CD8-positive, alpha-beta memory T cell (primary cell): ENCODE data around the gene TCF25. TPM values are rescaled to one million over a fixed set of nuclear protein-coding genes. Genes with fewer than 3 reads are reported as not detected.
"Not testable (repeated sequence)": the region's sequence is repeated elsewhere in the genome, so short reads cannot be mapped to it uniquely, and the experiment has no call there.

Experiments
- CTCF ChIA-PET: fragments of 350-600 bp; sonication (Branson Sonifier 250); formaldehyde crosslinking; loops from one replicate; lab custom pipeline; 2021; ENCODE audit warnings: antibody characterized with exemption; lab: Charles Lee
- POLR2A ChIA-PET: fragments of 350-600 bp; sonication (Branson Sonifier 250); formaldehyde crosslinking; loops from one replicate; lab custom pipeline; 2021; ENCODE audit warnings: antibody characterized with exemption; lab: Charles Lee
- DNase-seq, 5 donors: peaks; one replicate each; pipeline versions ENCODE4 v3.0.0 to v3.0.0-alpha.2; 2020 to 2022; ENCODE audit warnings: mixed read lengths in 1 of 5
- H3K27ac ChIP-seq: one replicate; pipeline ENCODE4 v1.7.0; 2013; ENCODE audit warnings: low read depth, mild to moderate bottlenecking, low read length, moderate library complexity
- H3K27me3 ChIP-seq: 2 replicates; pipeline ENCODE4 v1.7.0; 2013; ENCODE audit warnings: low read length, mild to moderate bottlenecking; ENCODE audit not compliant: insufficient read depth, poor library complexity, severe bottlenecking
- H3K36me3 ChIP-seq: 2 replicates; pipeline ENCODE4 v1.7.0; 2013; ENCODE audit warnings: mild to moderate bottlenecking, low read length, moderate library complexity; ENCODE audit not compliant: insufficient read depth
- H3K4me1 ChIP-seq: 2 replicates; pipeline ENCODE4 v1.7.0; 2013; ENCODE audit warnings: mild to moderate bottlenecking, low read length, moderate library complexity; ENCODE audit not compliant: insufficient read depth
- H3K4me3 ChIP-seq: 2 replicates; pipeline ENCODE4 v1.7.0; 2013; ENCODE audit warnings: mild to moderate bottlenecking, low read length
- H3K9me3 ChIP-seq: 2 replicates; pipeline ENCODE4 v1.7.0; 2013; ENCODE audit warnings: mild to moderate bottlenecking, low read length
- H3K27ac Mint-ChIP-seq, 8 donors: one replicate each; pipeline ENCODE4 v1.8.0; 2020 to 2021; ENCODE audit warnings: mixed read lengths in 8 of 8, mild to moderate bottlenecking in 6 of 8, inconsistent platforms in 3 of 8, moderate library complexity in 3 of 8
- H3K27me3 Mint-ChIP-seq, 2 donors: one replicate each; pipeline ENCODE4 v1.8.0; 2020 to 2021; ENCODE audit warnings: mixed read lengths in 2 of 2, mild to moderate bottlenecking in 1 of 2, moderate library complexity in 1 of 2
- H3K36me3 Mint-ChIP-seq, 3 donors: one replicate each; pipeline ENCODE4 v1.8.0; 2020 to 2021; ENCODE audit warnings: mixed read lengths in 3 of 3, inconsistent platforms in 1 of 3, mild to moderate bottlenecking in 1 of 3
- H3K4me1 Mint-ChIP-seq, 3 donors: one replicate each; pipeline ENCODE4 v1.8.0; 2020 to 2021; ENCODE audit warnings: mixed read lengths in 3 of 3, inconsistent platforms in 1 of 3, mild to moderate bottlenecking in 1 of 3
- H3K4me3 Mint-ChIP-seq, 7 donors: one replicate each; pipeline ENCODE4 v1.8.0; 2020 to 2021; ENCODE audit warnings: mixed read lengths in 7 of 7, mild to moderate bottlenecking in 6 of 7, moderate library complexity in 4 of 7, inconsistent platforms in 2 of 7
- H3K9me3 Mint-ChIP-seq, 5 donors: one replicate each; pipeline ENCODE4 v1.8.0; 2020 to 2022; ENCODE audit warnings: mixed read lengths in 5 of 5, mild to moderate bottlenecking in 3 of 5, moderate library complexity in 2 of 5, inconsistent platforms in 1 of 5
- polyA plus RNA-seq: library from polyadenylated mRNA; unstranded; fragments of 300-500 nt; fragmentation: Illumina TruSeq; gene quantifications from one replicate; pipeline ENCODE4 v1.2.3, GENCODE V29; 2021
- total RNA-seq, 2 experiments: library from RNA; stranded (reverse); gene quantifications; one replicate each; pipeline ENCODE4 v1.2.3, GENCODE V29; 2021

TCF25 gene
- total and polyA plus RNA-seq, 3 experiments from 2014 or later, result 121 to 155 (median 154) TPM

DNA sequence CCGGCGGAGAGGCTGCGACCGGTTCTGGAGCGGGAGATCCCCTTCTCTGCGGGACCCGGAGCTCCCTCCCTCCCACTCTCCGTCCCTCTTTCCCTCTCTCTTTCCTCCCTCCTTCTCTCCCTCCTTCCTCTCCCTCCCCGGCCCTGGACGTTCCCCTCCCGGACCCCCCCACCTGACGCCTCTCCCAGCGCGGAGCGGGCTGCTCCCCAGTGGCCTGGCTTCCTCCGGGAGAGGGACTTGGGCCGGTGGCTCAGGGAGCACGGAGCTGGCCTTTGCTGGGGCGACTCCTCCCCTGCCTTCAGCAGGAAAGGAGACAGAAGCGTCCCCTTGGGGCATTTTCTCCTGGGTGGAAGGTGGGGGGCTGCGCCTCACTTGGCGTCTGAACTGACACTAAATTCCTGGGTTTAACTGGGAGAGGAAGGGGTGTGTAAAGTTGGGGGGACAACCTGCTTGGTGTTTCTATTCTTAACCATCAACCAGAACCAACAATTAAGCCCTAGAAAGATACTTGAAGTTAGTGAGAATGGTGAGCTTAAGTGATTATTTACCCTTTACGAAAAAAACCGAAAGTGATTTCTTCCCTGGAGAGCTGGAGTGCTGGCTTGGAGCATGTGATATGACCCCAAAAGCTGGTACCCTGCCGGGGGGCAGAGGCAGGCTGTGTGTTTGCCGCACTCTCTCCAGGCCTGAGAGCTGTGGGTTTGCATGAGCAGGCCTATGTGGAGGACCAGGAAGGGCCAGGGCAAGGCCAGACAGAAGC lies 44.3 kb upstream of the TCF25 start:
- ChIA-PET POLR2A (interaction anchor here (0.5 kb wide), 1 partner anchor 20 kb away, joined by 3 read pairs; no protein-coding TSS in a partner anchor), CTCF (interaction anchor here (0.9 to 1.0 kb wide), 2 partner anchors 9 to 106 kb away, joined by 3 read pairs; no protein-coding TSS in a partner anchor)
- DNase-seq, result peak in 1 of 5 donors; percentile 48
- H3K9me3 Mint-ChIP-seq, result no peaks in the 10 kb centered on the region
- Histone ChIP-seq H3K9me3 (no peaks in the 10 kb centered on the region), H3K27ac (no peak overlapping the region), H3K27me3 (peaks cover 14% of the 10 kb centered on the region), H3K36me3 (no peaks in the 10 kb centered on the region), H3K4me3 (no peak overlapping the region), H3K4me1 (no peaks in the 10 kb centered on the region)
- H3K36me3 Mint-ChIP-seq, result peaks cover 0 to 5% (median 0%) of the 10 kb centered on the region in 3 donors
- peaks cover 2 to 12% (median 9%) of the 10 kb centered on the region in 3 donors for H3K4me1 Mint-ChIP-seq
- H3K27me3 Mint-ChIP-seq, result peaks cover 10 to 32% of the 10 kb centered on the region in 2 donors
- peak overlapping the region in 1 of 8 donors; percentile 39 for H3K27ac Mint-ChIP-seq
- peak overlapping the region in 6 of 7 donors; percentile 16 to 66 (median 51) for H3K4me3 Mint-ChIP-seq

DNA sequence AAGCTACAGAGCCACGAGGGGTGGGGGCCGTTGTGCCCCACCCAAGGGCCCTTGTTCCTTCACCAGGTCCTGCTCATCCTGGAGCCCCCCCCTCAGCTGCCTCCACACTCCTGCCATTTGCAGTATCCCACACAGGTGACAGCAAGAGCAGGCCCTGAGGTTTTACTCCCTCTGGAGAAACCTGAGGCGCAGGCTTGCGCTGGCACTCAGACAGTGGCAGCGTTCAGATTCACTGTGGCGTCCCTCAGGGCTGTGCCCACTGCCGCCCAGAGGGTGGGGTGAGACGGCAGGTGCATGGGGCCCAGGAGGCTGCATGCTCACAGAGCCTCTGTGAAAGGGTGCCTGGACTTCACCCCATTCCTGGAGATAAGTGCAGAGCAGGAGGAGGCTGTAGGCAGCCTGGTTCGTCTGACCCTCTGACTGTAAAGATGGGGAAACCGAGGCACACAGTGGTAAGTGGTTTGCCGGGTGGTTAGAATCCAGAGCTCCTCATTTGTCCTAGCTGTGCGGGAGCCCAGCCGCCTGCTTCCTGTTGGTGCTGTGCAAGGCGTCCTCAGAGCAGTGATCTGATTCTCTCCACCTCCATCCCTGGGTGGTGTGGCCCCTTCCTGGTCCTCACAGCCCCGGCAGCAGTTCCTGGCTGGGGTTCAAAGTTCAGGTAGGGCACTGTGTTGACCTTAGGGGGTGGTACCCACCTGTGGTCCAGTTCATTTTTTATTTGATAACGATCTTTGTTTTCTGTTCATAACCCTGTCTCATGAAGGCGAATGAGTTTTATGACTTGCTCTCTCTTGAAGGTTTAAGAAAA lies 43.6 kb upstream of the TCF25 start:
- DNase-seq, result peak in 1 of 5 donors; percentile 13
- Mint-ChIP-seq H3K27me3 (peaks cover 10 to 33% of the 10 kb centered on the region in 2 donors), H3K4me1 (peaks cover 2 to 12% (median 9%) of the 10 kb centered on the region in 3 donors), H3K9me3 (no peaks in the 10 kb centered on the region), H3K36me3 (peaks cover 0 to 5% (median 0%) of the 10 kb centered on the region in 3 donors), H3K4me3 (peak overlapping the region in 2 of 7 donors; percentile 29 to 33), H3K27ac (peak overlapping the region in 1 of 8 donors; percentile 84)
- H3K4me3 ChIP-seq, result no peak overlapping the region
- ChIA-PET CTCF (interaction anchor here (0.9 to 1.0 kb wide), 2 partner anchors 8 to 107 kb away, joined by 3 read pairs; no protein-coding TSS in a partner anchor), POLR2A (no interaction called here)
- H3K36me3 ChIP-seq, result no peaks in the 10 kb centered on the region
- no peaks in the 10 kb centered on the region for H3K4me1 ChIP-seq
- peaks cover 14% of the 10 kb centered on the region for H3K27me3 ChIP-seq
- no peak overlapping the region for H3K27ac ChIP-seq
- no peaks in the 10 kb centered on the region for H3K9me3 ChIP-seq

DNA sequence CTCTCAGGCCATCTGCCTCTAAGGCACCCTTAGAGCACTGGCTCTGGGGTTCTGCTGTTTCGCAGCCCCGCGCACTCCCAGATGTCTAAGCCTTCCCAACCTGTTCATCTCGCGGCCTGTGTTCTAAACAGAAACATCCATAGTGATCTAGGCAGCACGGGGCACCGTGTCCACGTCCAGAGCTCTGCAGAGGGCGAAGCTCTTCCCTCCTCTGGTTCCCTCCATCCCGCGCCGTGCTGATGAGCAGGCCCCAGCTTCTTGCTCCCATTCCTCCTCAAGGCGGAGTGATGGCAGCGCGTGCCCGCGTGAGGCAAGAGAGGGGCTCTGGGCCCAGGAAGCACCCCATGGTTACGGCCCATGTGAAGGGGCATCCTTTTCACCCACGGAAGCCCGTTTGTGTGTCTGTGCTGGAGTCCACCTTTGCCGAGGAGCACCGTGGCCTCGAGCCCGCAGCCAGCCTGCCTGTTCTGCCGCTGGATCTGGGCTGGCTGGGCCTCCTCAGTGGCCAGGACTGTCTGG lies 41.5 kb upstream of the TCF25 start:
- DNase-seq, result no peak
- Histone ChIP-seq H3K4me3 (no peak overlapping the region), H3K27me3 (peaks cover 14% of the 10 kb centered on the region), H3K36me3 (no peaks in the 10 kb centered on the region), H3K27ac (no peak overlapping the region), H3K9me3 (no peaks in the 10 kb centered on the region), H3K4me1 (no peaks in the 10 kb centered on the region)
- Mint-ChIP-seq H3K27ac (no peak overlapping the region), H3K4me1 (peaks cover 4 to 12% (median 9%) of the 10 kb centered on the region in 3 donors), H3K4me3 (peak overlapping the region in 1 of 7 donors; percentile 70), H3K36me3 (peaks cover 0 to 5% (median 0%) of the 10 kb centered on the region in 3 donors), H3K9me3 (peaks cover 0 to 5% (median 0%) of the 10 kb centered on the region in 5 donors), H3K27me3 (peaks cover 10 to 33% of the 10 kb centered on the region in 2 donors)
- ChIA-PET POLR2A (no interaction called here), CTCF (no interaction called here)

DNA sequence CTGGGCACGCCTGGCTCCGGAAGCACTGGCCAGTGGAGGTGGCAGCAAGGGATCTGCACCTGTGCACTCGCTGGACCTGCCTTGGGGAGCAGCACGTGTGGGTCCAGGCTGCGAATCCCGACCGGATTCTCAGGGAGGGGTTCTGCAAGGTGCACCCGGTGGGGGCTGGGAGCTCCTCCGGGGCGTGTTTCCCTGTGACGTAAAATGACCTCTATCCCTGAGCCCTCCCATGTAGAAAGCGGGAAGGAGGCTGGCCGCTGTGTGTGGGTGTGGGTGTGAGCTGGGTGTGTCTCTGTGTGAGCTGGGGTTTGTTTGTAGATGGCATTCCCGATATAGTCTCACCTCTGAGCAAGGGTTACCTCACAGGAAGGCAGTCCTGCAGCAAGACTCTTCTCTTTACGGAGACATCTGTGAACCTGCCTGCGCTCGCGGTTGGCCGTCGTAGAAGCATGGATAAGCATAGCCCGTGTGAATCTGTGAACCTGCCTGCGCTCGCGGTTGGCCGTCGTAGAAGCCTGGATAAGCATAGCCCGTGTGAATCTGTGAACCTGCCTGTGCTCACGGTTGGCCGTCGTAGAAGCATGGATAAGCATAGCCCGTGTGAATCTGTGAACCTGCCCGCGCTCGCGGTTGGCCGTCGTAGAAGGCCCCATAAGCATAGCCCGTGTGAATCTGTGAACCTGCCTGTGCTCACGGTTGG lies 39.6 kb upstream of the TCF25 start:
- peaks cover 19% of the 10 kb centered on the region for H3K4me1 ChIP-seq
- POLR2A ChIA-PET, DNase-seq, H3K9me3 ChIP-seq, H3K27ac Mint-ChIP-seq, H3K4me3 ChIP-seq, CTCF ChIA-PET, H3K27ac ChIP-seq, H3K36me3 ChIP-seq, H3K36me3 Mint-ChIP-seq, H3K9me3 Mint-ChIP-seq: not testable (repeated sequence)
- Mint-ChIP-seq H3K4me3 (peak overlapping the region in 1 of 7 donors; percentile 45), H3K27me3 (peaks cover 10 to 29% of the 10 kb centered on the region in 2 donors), H3K4me1 (peaks cover 20 to 26% (median 22%) of the 10 kb centered on the region in 3 donors)
- H3K27me3 ChIP-seq, result peaks cover 13% of the 10 kb centered on the region

DNA sequence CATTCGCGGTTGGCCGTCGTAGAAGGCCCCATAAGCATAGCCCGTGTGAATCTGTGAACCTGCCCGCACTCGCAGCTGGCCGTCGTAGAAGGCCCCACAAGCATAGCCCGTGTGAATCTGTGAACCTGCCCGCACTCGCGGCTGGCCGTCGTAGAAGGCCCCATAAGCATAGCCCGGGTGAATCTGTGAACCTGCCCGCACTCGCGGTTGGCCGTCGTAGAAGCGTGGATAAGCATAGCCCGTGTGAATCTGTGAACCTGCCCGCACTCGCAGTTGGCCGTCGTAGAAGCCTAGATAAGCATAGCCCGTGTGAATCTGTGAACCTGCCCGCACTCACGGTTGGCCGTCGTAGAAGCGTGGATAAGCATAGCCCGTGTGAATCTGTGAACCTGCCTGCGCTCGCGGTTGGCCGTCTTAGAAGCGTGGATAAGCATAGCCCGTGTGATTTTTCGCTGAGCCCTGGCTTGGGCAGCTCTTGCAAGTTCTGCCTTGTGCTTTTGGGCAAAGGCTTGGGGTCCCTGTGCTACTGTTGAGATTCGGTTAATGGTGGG lies 38.5 kb upstream of the TCF25 start:
- H3K4me3 ChIP-seq, POLR2A ChIA-PET, H3K9me3 ChIP-seq, H3K36me3 Mint-ChIP-seq, H3K9me3 Mint-ChIP-seq, H3K27ac Mint-ChIP-seq, H3K27ac ChIP-seq, H3K27me3 ChIP-seq, CTCF ChIA-PET, DNase-seq, H3K36me3 ChIP-seq, H3K4me3 Mint-ChIP-seq: not testable (repeated sequence)
- peaks cover 10 to 22% of the 10 kb centered on the region in 2 donors for H3K27me3 Mint-ChIP-seq
- peaks cover 18 to 29% (median 19%) of the 10 kb centered on the region in 3 donors for H3K4me1 Mint-ChIP-seq
- peaks cover 19% of the 10 kb centered on the region for H3K4me1 ChIP-seq

DNA sequence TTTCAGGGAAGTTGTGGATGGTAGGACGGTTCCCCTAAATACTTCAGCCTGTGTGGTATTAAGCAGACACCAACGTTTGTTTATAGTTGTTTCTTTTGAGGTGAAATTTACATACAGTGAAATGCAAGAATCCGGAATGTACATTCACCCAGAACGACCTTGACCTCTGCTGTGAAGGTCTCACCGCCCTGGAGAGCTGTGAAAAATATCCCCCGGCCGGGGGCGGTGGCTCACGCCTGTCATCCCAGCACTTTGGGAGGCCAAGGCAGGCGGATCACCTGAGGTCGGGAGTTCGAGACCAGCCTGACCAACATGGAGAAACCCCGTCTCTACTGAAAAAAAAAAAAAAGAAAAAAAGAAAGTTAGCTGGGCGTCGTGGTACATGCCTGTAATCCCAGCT lies 36.9 kb upstream of the TCF25 start:
- H3K4me3 ChIP-seq, H3K4me3 Mint-ChIP-seq, H3K27ac Mint-ChIP-seq, H3K36me3 ChIP-seq, H3K27ac ChIP-seq, H3K27me3 ChIP-seq, H3K9me3 Mint-ChIP-seq, H3K36me3 Mint-ChIP-seq, POLR2A ChIA-PET, DNase-seq, H3K9me3 ChIP-seq: not testable (repeated sequence)
- H3K4me1 ChIP-seq, result peaks cover 26% of the 10 kb centered on the region
- CTCF ChIA-PET, result interaction anchor here (2.0 kb wide), 1 partner anchor 21 kb away, joined by 4 read pairs; no protein-coding TSS in a partner anchor
- Mint-ChIP-seq H3K4me1 (peaks cover 22 to 34% (median 25%) of the 10 kb centered on the region in 3 donors), H3K27me3 (peaks cover 5 to 15% of the 10 kb centered on the region in 2 donors)

DNA sequence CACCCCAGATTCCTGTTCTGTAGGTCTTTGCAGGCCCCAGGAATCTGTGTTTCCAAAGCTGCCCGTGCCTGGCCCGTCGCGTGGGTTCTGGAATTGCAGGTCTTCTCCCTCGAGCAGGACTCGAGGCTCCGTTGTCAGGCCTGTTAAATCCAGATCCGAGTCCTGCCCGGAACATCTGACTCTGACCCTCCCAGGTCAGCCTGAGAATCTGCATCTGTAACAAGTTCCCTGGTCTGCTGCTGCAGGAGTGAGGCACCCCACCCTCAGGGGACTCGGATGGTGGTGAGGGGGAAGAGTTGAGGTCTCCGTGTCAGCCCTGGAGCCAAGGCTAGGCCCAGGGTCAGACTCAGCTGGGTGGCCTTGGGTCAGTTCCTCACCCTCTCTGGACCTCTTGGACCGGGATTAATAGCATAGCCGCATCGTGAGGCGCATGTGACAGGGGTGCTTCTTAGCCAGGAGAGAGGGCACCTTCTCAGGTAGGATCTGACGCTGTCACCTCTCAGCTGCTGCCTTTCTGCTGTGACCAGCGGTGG lies 36.3 kb upstream of the TCF25 start:
- Mint-ChIP-seq H3K36me3 (no peaks in the 10 kb centered on the region), H3K4me3 (peak overlapping the region; percentile 62 to 93 (median 71)), H3K9me3 (peaks cover 0 to 5% (median 0%) of the 10 kb centered on the region in 5 donors), H3K27me3 (peaks cover 1 to 9% of the 10 kb centered on the region in 2 donors), H3K27ac (peak overlapping the region in 3 of 8 donors; percentile 35 to 47 (median 47)), H3K4me1 (peaks cover 22 to 38% (median 25%) of the 10 kb centered on the region in 3 donors)
- peak overlapping the region; percentile 25 for H3K4me3 ChIP-seq
- peaks cover 28% of the 10 kb centered on the region for H3K4me1 ChIP-seq
- DNase-seq, result no peak
- H3K36me3 ChIP-seq, result no peaks in the 10 kb centered on the region
- H3K9me3 ChIP-seq, result no peaks in the 10 kb centered on the region
- no peak overlapping the region for H3K27ac ChIP-seq
- H3K27me3 ChIP-seq, result no peaks in the 10 kb centered on the region
- POLR2A ChIA-PET, result interaction anchor here (0.5 to 1.2 kb wide), 3 partner anchors 12 to 36 kb away, joined by 3 to 7 read pairs (median 3); partner anchors contain the start of gene TCF25
- CTCF ChIA-PET, result interaction anchor here (1.2 to 2.0 kb wide), 3 partner anchors 8 to 99 kb away, joined by 3 to 5 read pairs (median 4); no protein-coding TSS in a partner anchor
